Subcutaneous adipose tissue (tissue), 4 donors: ENCODE data around the gene LRRC4C. TPM values are rescaled to one million over a fixed set of nuclear protein-coding genes. Genes with fewer than 3 reads are reported as not detected.

Source experiments
- total RNA-seq, 4 donors: library from RNA; depleted of rRNA; stranded (reverse); fragments of >200 nt; gene quantifications; one replicate each; pipeline ENCODE4 v1.1.0, GENCODE V29; 2016
- TF ChIP-seq, protein P1 (sequence below): fragments of 450-650 bp; IDR thresholded peaks from one replicate; pipeline ENCODE4 v1.5.1; 2016; ENCODE audit warnings: low read depth, mild to moderate bottlenecking, control low read depth, antibody characterized with exemption, moderate library complexity

Gene LRRC4C
- total RNA-seq, 4 donors from 2014 or later: 0.16 to 1.3 (median 1.0) TPM; not detected in 1

DNA sequence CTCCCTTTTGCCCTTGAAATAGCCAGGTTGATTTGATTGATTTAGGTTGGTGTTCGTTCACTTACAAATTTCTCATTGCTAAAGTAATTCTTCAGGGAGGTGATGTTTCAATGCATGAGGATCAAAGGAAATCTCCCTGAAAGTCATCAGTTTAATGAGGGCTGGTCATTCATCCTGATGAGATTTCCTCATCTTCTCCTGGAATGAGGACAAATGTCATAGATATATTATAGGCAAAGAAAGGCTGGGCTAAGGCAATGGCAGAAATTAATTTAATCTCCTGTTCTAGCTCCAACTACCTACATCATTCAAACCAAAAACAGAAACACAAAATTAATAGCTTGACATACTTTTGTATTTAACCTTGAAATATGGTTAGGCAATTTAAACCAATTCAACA lies 1052.1 kb downstream of the LRRC4C start:
- TF ChIP-seq, protein P1, sequence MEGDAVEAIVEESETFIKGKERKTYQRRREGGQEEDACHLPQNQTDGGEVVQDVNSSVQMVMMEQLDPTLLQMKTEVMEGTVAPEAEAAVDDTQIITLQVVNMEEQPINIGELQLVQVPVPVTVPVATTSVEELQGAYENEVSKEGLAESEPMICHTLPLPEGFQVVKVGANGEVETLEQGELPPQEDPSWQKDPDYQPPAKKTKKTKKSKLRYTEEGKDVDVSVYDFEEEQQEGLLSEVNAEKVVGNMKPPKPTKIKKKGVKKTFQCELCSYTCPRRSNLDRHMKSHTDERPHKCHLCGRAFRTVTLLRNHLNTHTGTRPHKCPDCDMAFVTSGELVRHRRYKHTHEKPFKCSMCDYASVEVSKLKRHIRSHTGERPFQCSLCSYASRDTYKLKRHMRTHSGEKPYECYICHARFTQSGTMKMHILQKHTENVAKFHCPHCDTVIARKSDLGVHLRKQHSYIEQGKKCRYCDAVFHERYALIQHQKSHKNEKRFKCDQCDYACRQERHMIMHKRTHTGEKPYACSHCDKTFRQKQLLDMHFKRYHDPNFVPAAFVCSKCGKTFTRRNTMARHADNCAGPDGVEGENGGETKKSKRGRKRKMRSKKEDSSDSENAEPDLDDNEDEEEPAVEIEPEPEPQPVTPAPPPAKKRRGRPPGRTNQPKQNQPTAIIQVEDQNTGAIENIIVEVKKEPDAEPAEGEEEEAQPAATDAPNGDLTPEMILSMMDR: no peak

DNA sequence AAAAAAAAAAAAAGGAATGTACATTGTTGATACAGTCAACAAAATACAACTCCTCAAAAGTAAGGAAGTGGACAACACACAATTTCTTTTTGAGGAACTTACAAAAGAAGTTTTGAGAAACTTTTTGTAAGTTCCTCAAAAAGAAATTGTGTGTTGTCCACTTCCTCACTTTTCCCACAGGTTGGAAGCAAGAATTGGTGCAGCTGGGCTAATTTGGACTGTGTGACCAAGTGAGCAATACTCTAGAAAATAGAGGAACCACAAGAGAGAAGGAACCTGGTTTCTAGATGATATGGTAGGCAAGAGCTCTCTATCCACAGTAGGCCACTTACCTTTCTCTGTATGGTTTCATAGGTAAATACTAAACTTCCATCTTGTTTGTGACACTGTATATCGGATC lies 1053.8 kb downstream of the LRRC4C start:
- TF ChIP-seq, protein P1: no peak

DNA sequence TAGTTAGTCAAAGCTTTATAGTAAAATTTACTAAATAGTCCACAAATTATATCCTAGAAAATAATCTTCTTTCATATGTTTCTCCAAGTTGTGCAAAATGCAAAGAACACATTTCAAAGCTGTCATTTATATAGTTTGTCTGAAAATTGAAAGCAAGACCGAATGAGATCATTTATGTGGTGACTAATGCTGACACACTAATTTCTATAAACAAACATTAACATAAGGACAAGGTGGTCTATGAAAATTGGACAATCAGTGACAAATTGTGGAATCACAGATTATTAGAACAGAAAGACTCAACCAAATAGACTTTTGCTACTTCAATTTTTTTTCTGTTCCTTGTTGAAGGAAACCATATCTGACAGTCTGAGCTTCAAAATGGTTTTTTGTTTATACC lies 1056.1 kb downstream of the LRRC4C start:
- TF ChIP-seq, protein P1: no peak

DNA sequence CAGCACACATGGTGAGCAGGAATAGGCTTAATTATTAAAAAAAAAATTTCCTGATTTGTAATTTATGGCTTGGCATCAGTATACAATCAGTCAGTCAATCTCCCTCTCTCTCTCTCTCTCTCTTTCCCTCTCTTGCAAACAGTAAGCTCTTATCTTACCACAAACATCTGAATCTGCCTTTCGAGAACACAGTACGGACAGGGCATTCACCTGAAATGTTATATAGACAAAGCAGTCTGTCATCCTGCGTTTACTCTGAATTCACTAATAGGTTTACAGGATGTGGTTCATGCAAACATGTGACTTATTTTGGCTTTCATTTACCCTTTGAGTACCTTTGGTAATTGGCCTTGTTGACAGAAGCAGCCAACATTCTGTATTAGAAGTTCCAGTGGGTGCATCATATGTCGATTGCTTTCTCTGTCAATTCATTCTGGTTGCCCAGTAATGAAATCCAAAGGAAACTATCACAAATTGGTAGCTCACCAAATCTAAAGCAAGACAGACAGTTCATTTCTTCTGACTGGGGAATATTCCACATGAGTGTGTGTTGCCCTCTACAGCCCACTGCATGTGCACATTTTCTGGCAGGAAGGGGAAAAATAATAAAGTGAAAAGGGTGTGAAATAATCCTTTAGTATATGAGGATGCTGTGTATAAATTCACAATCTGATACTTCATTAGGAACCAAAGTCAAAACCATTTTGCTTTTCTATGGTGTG lies 1058.2 kb downstream of the LRRC4C start:
- TF ChIP-seq, protein P1: no peak

DNA sequence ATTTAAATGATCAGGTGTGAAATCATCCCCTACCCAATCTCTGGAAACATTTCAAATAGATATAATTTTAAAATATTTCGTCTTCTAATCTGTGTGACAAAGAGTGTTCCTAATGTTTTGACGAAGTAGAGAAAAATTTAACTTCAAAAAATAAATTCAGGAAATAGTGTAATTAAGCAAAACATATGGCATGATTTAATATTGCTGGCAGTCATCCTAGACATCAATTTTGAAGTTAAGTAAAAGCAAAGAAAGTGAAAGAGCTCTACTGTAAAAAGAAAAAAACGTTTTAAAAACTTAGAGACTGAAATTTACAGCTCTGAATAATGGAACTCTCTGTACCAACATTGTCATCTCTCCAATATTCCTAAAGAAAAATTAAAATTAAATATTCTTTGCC lies 1062.3 kb downstream of the LRRC4C start:
- TF ChIP-seq, protein P1: no peak

DNA sequence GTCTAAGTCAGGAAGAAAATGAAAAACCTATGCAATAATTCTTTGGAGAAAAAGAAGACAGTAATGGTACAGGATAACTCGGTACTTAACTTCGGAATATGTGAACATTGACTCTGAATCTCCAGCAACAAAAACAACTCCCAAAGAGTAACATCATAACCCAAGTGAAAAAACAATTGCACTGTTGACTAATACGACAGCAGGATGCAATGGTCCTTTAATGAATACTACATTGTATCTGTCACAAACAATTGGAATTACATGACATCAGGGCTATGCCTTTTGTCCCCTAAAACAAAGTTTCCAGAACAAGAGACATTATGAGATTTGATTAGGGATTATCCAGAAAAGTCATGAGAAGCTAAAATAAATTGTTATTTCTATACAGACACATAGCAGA lies 1065.9 kb downstream of the LRRC4C start:
- TF ChIP-seq, protein P1: no peak

DNA sequence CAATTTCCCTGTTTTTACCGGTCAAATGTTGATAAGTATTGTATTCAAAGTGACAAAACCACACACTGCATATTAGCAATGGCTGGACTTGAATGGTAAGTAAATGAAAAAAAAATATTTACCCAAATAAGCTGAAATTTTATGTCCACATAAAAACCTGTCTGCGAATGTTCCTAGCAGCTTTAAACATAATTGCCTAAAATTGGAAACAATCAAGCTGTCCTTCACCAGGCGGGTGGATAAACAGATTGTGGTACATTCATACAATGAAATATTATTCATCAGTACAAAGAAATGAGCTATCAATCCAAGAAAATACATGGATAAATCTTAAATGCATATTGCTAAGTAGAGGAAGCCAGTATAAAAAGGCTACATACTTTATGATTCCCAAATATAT lies 1067.8 kb downstream of the LRRC4C start:
- TF ChIP-seq, protein P1: no peak
